B cell (primary cell): ENCODE results near the gene TEX13D.

ENCODE experiments used
- EZH2 ChIP-seq: IDR thresholded peaks from 2 replicates; pipeline ENCODE4 v1.6.1; 2012; ENCODE audit warnings: borderline replicate concordance, low read depth, mild to moderate bottlenecking, moderate library complexity, low read length; ENCODE audit not compliant: insufficient read depth, poor library complexity, severe bottlenecking
- TF ChIP-seq, protein P1 (sequence below): fragments of 200-600 bp; IDR thresholded peaks from one replicate; pipeline ENCODE4 v1.8.0; 2022; ENCODE audit warnings: antibody characterized with exemption, mild to moderate bottlenecking

DNA sequence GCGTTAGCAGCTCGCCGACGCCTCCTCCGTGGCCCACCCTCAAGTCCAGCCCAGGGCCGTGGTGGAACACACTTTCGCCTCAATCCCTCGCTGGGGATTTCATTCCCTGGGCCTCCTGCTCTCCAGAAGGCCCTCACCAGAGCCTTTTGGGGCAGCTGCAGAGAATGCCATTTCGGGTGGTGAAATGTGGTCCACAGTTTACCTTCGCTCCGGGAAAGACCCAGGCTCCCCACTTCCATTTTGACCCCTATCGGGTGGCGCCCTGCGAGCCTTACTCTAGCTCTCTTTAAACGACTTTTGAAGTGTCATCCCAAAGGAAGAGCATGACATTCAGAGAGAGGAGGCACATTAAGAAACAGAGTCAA lies 14.4 kb downstream of the TEX13D start:
- TF ChIP-seq, protein P1, sequence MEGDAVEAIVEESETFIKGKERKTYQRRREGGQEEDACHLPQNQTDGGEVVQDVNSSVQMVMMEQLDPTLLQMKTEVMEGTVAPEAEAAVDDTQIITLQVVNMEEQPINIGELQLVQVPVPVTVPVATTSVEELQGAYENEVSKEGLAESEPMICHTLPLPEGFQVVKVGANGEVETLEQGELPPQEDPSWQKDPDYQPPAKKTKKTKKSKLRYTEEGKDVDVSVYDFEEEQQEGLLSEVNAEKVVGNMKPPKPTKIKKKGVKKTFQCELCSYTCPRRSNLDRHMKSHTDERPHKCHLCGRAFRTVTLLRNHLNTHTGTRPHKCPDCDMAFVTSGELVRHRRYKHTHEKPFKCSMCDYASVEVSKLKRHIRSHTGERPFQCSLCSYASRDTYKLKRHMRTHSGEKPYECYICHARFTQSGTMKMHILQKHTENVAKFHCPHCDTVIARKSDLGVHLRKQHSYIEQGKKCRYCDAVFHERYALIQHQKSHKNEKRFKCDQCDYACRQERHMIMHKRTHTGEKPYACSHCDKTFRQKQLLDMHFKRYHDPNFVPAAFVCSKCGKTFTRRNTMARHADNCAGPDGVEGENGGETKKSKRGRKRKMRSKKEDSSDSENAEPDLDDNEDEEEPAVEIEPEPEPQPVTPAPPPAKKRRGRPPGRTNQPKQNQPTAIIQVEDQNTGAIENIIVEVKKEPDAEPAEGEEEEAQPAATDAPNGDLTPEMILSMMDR = no peak
- TF ChIP-seq EZH2 = no peak
